ENCODE measurements around the gene CDH8.

DNA sequence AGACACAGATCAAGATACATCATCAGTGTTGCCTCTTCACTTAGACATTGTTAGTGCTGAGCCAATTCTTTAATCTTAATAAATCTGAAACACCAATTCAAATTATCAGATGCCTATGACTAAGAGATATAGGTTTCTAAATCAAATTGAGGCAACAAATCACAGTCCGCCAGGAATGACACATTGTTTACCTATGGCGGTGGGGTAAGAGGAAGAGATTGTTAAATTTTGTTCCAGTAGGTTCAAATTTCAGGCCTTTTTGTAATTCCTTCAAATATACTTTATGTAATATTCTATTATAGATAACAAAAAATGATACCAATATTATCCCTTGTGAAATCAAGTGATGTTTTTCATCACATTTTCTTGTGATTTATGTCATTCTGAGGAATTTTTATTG, 145.9 kb downstream of the CDH8 start:
- TF ChIP-seq ZBTB7A (IDR thresholded peaks at IDR 0.05; ENCODE audit: low read depth) = no peak
- TF ChIP-seq FOXM1 (IDR thresholded peaks at IDR 0.05; ENCODE audit: borderline replicate concordance, low read depth) = no peak
- no peak for TF ChIP-seq EGR1 (IDR thresholded peaks at IDR 0.05)
- no peak for TF ChIP-seq EP300 (IDR thresholded peaks at IDR 0.05; ENCODE audit: borderline replicate concordance)
- TF ChIP-seq YY1 (IDR thresholded peaks at IDR 0.05; ENCODE audit: low read depth) = no peak
- TF ChIP-seq TAF1 (IDR thresholded peaks at IDR 0.05; ENCODE audit: low read depth) = no peak
- TF ChIP-seq, protein P1, sequence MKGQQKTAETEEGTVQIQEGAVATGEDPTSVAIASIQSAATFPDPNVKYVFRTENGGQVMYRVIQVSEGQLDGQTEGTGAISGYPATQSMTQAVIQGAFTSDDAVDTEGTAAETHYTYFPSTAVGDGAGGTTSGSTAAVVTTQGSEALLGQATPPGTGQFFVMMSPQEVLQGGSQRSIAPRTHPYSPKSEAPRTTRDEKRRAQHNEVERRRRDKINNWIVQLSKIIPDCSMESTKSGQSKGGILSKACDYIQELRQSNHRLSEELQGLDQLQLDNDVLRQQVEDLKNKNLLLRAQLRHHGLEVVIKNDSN (IDR thresholded peaks at IDR 0.05) = no peak
- no peak for TF ChIP-seq CREB1 (IDR thresholded peaks at IDR 0.05; ENCODE audit: low read depth)
- no peak for TF ChIP-seq RAD21 (IDR thresholded peaks at IDR 0.05; ENCODE audit: low read depth)

Data from Ishikawa (cell line).